RWPE2 (cell line): Measurements from ENCODE around the gene HPS5.

Experiments
- ATAC-seq: fragments of 200-7000 bp; cut with Tn5 transposase; 3 replicates; pipeline ENCODE4 v1.9.1; 2021; ENCODE audit warnings: low read depth
- DNase-seq: peaks from one replicate; pipeline ENCODE4 v3.0.0-alpha.2; 2020; ENCODE audit warnings: low spot score
- H3K27ac ChIP-seq: fragments of 450-650 bp; 2 replicates; pipeline ENCODE4 v1.5.1; 2017; ENCODE audit warnings: mild to moderate bottlenecking; ENCODE audit not compliant: poor library complexity, severe bottlenecking
- H3K27me3 ChIP-seq: fragments of 250-450 bp; sonication (Bioruptor Pico); 2 replicates; pipeline ENCODE4 v1.5.1; 2021; ENCODE audit warnings: mild to moderate bottlenecking, moderate library complexity; ENCODE audit not compliant: insufficient read depth, poor library complexity, severe bottlenecking
- H3K36me3 ChIP-seq: fragments of 250-450 bp; sonication (Bioruptor Pico); 2 replicates; pipeline ENCODE4 v1.5.1; 2020; ENCODE audit warnings: low read depth, mild to moderate bottlenecking, moderate library complexity
- H3K4me1 ChIP-seq: fragments of 250-450 bp; sonication (Bioruptor Pico); 2 replicates; pipeline ENCODE4 v1.5.1; 2021; ENCODE audit warnings: mild to moderate bottlenecking, moderate library complexity; ENCODE audit not compliant: insufficient read depth, poor library complexity, severe bottlenecking
- H3K4me3 ChIP-seq: fragments of 250-450 bp; sonication (Bioruptor Pico); 2 replicates; pipeline ENCODE4 v1.5.1; 2021; ENCODE audit warnings: mild to moderate bottlenecking, moderate library complexity; ENCODE audit not compliant: severe bottlenecking
- H3K9me3 ChIP-seq: fragments of 250-450 bp; sonication (Bioruptor Pico); 2 replicates; pipeline ENCODE4 v1.5.1; 2021; ENCODE audit warnings: mild to moderate bottlenecking, moderate library complexity; ENCODE audit not compliant: severe bottlenecking
- CTCF ChIP-seq: fragments of 450-650 bp; IDR thresholded peaks from one replicate; pipeline ENCODE4 v1.5.1; 2017; ENCODE audit warnings: mild to moderate bottlenecking, moderate library complexity; ENCODE audit not compliant: poor library complexity, severe bottlenecking

The HPS5 gene

GRCh38 chr11:18295316-18295715 lies 26.6 kb downstream of the HPS5 start:
- no peaks in the 10 kb centered on the region for H3K9me3 ChIP-seq
- H3K4me1 ChIP-seq, result no peaks in the 10 kb centered on the region
- H3K27ac ChIP-seq, result no peak overlapping the region
- peaks cover 76% of the 10 kb centered on the region for H3K36me3 ChIP-seq
- no peaks in the 10 kb centered on the region for H3K27me3 ChIP-seq
- no peak overlapping the region for H3K4me3 ChIP-seq
- TF ChIP-seq CTCF, result no peak
- DNase-seq (no peak), ATAC-seq (no peak)

DNA sequence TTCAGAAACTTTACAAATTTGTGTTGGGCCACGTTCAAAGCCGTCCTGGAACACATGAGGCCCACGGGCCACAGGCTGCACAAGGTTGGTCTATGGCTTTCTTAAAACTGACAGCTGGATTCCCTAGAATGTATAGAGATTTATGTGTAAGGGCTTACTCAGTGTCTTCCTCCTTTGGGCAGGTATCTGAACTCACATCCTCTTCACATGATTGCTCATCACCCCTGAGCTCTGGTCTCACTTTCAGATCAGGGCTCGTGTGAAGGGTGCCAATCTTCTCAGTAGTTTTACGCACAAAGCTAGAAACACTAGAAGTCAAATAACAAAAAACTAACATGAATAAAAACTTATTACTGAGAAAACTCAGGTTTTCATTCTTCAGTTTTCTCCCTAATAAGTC lies 27.1 kb downstream of the HPS5 start:
- H3K27me3 ChIP-seq, result no peaks in the 10 kb centered on the region
- H3K27ac ChIP-seq, result no peak overlapping the region
- ATAC-seq (no peak), DNase-seq (no peak)
- H3K9me3 ChIP-seq, result no peaks in the 10 kb centered on the region
- no peak for TF ChIP-seq CTCF
- H3K4me1 ChIP-seq, result no peaks in the 10 kb centered on the region
- H3K4me3 ChIP-seq, result no peak overlapping the region
- peaks cover 76% of the 10 kb centered on the region for H3K36me3 ChIP-seq

- H3K36me3 ChIP-seq, result peaks cover 76% of the 10 kb centered on the region
- ATAC-seq, result no peak
- H3K9me3 ChIP-seq, result no peaks in the 10 kb centered on the region
- no peaks in the 10 kb centered on the region for H3K4me1 ChIP-seq
- no peak overlapping the region for H3K4me3 ChIP-seq
- TF ChIP-seq CTCF, result no peak
- no peak for DNase-seq
- no peak overlapping the region for H3K27ac ChIP-seq
- no peaks in the 10 kb centered on the region for H3K27me3 ChIP-seq
Observed at GRCh38 chr11:18288911-18289310, 33.0 kb downstream of the HPS5 start.

DNA sequence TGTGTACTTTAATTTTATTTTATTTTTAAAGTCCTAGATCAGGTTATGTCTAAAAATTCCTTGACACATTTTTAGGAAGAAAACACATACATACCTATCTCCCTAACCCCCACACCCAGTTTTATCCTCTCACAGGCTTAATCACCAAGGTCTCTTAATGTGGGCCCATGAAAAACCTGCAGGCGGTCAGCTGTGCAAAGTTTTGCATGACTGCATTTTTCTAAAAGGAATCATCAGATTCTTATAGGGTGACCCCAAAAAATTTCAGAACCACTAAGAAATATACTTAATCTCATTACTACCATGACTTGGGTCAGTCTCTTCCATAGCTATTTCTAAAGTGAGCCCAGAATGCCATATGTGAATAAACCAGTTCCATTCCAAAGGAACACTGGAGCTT lies 36.1 kb downstream of the HPS5 start:
- Histone ChIP-seq H3K4me1 (no peaks in the 10 kb centered on the region), H3K27me3 (no peaks in the 10 kb centered on the region), H3K9me3 (no peaks in the 10 kb centered on the region), H3K27ac (no peak overlapping the region), H3K36me3 (peaks cover 74% of the 10 kb centered on the region), H3K4me3 (no peak overlapping the region)
- ATAC-seq, result no peak
- TF ChIP-seq CTCF, result no peak
- no peak for DNase-seq

- H3K36me3 ChIP-seq, result peaks cover 75% of the 10 kb centered on the region
- no peaks in the 10 kb centered on the region for H3K27me3 ChIP-seq
- ATAC-seq, result no peak
- H3K27ac ChIP-seq, result no peak overlapping the region
- no peaks in the 10 kb centered on the region for H3K9me3 ChIP-seq
- no peak for DNase-seq
- no peak for TF ChIP-seq CTCF
- no peaks in the 10 kb centered on the region for H3K4me1 ChIP-seq
- no peak overlapping the region for H3K4me3 ChIP-seq
Observed at GRCh38 chr11:18282626-18283025, 39.3 kb downstream of the HPS5 start.
